Uterus (tissue), 4 donors: ENCODE data around the gene MICALL1. TPM values are rescaled to one million over a fixed set of nuclear protein-coding genes. Genes with fewer than 3 reads are reported as not detected.
A peak's percentile ranks its signal among the peaks of the same experiment; 100 is the strongest.

Experiments used
- DNase-seq, 2 donors: peaks; one replicate each; pipeline ENCODE4 v3.0.0-alpha.2; 2019 to 2020
- H3K27ac ChIP-seq, 2 donors: fragments of 200-600 bp; sonication (generic); 1 replicate in 1 of 2; 2 replicates in 1 of 2; pipeline ENCODE4 v1.5.1; 2016 to 2018
- H3K27me3 ChIP-seq, 2 donors: fragments of 200-600 bp; sonication (generic); one replicate each; pipeline ENCODE4 v1.5.1; 2018 to 2019; ENCODE audit warnings: control low read depth in 1 of 2
- H3K36me3 ChIP-seq, 2 donors: fragments of 200-600 bp; sonication (generic); one replicate each; pipeline ENCODE4 v1.5.1; 2019; ENCODE audit warnings: control low read depth in 1 of 2
- H3K4me1 ChIP-seq, 2 donors: fragments of 200-600 bp; sonication (generic); one replicate each; pipeline ENCODE4 v1.5.1; 2018 to 2019; ENCODE audit warnings: control low read depth in 1 of 2
- H3K4me3 ChIP-seq, 2 donors: fragments of 200-600 bp; sonication (generic); 1 replicate in 1 of 2; 2 replicates in 1 of 2; pipeline ENCODE4 v1.5.1; 2018 to 2019; ENCODE audit warnings: mild to moderate bottlenecking in 1 of 2
- H3K9me3 ChIP-seq, 2 donors: fragments of 200-600 bp; sonication (generic); one replicate each; pipeline ENCODE4 v1.5.1; 2019; ENCODE audit warnings: control low read depth in 1 of 2
- POLR2A ChIP-seq, 2 donors: fragments of 450-650 bp; IDR thresholded peaks; one replicate each; pipeline ENCODE4 v1.6.1; 2016; ENCODE audit warnings: antibody characterized with exemption in 2 of 2, mild to moderate bottlenecking in 1 of 2, moderate library complexity in 1 of 2
- intact Hi-C: fragments of 100-400 bp; cut with DNase I; formaldehyde crosslinking; loops from one replicate; pipeline ENCODE4 v1.15.1; 2023; ENCODE audit warnings: low total_unique reads
- total RNA-seq, 4 donors: library from RNA; depleted of rRNA in 3 of 4; stranded (reverse); fragments of >200 nt in 3 of 4; gene quantifications; one replicate each; pipeline versions ENCODE4 v1.1.0 to v1.2.4, GENCODE V29; 2014 to 2023
- TF ChIP-seq, protein P1 (sequence below), 4 experiments: fragments of 200-600 bp in 2 of 4; fragments of 450-650 bp in 2 of 4; sonication (generic) in 2 of 4; IDR thresholded peaks; one replicate each; pipeline ENCODE4 v1.5.1; 2016 to 2019; ENCODE audit warnings: antibody characterized with exemption in 4 of 4, mild to moderate bottlenecking in 2 of 4, moderate library complexity in 1 of 4
- donor health status: DM: yes; HTN: yes; CAD: no.

The MICALL1 gene
- total RNA-seq, 4 donors from 2014 or later = 7.4 to 96.6 (median 46.6) TPM

- no peaks in the 10 kb centered on the region for H3K9me3 ChIP-seq
These were observed 14.0 kb downstream of the MICALL1 start for GRCh38 chr22:37920126-37920525.

DNA sequence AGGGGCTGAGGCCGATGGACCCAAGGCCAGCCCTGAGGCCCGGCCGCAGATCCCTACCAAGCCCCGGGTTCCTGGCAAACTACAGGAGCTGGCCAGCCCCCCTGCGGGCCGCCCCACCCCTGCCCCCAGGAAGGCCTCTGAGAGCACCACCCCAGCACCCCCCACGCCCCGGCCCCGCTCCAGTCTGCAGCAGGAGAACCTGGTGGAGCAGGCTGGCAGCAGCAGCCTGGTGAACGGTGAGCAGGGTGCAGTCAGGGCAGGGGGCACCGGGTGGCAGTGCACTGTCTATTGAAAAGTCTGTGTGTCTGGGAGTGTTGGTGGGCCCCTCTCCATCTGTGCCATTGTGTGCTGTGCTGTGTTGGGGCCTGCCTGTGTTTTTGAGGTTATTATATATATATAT is 16.1 kb downstream of the MICALL1 start:
- no peaks in the 10 kb centered on the region for H3K9me3 ChIP-seq
- no peak overlapping the region for H3K4me3 ChIP-seq
- H3K4me1 ChIP-seq = no peaks in the 10 kb centered on the region
- no peak overlapping the region for H3K27ac ChIP-seq
- TF ChIP-seq POLR2A (IDR thresholded peaks at IDR 0.05) = no peak
- TF ChIP-seq, protein P1, sequence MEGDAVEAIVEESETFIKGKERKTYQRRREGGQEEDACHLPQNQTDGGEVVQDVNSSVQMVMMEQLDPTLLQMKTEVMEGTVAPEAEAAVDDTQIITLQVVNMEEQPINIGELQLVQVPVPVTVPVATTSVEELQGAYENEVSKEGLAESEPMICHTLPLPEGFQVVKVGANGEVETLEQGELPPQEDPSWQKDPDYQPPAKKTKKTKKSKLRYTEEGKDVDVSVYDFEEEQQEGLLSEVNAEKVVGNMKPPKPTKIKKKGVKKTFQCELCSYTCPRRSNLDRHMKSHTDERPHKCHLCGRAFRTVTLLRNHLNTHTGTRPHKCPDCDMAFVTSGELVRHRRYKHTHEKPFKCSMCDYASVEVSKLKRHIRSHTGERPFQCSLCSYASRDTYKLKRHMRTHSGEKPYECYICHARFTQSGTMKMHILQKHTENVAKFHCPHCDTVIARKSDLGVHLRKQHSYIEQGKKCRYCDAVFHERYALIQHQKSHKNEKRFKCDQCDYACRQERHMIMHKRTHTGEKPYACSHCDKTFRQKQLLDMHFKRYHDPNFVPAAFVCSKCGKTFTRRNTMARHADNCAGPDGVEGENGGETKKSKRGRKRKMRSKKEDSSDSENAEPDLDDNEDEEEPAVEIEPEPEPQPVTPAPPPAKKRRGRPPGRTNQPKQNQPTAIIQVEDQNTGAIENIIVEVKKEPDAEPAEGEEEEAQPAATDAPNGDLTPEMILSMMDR (IDR thresholded peaks at IDR 0.05) = no peak
- intact Hi-C loops = no loop called here
- H3K36me3 ChIP-seq = no peaks in the 10 kb centered on the region
- DNase-seq = no peak
- H3K27me3 ChIP-seq = no peaks in the 10 kb centered on the region

More at GRCh38 chr22:37920126-37920525, 14.0 kb downstream of the MICALL1 start:
- H3K27me3 ChIP-seq = no peaks in the 10 kb centered on the region
- no peak overlapping the region for H3K4me3 ChIP-seq
- intact Hi-C loops = no loop called here
- no peak for DNase-seq
- no peaks in the 10 kb centered on the region for H3K4me1 ChIP-seq
- H3K36me3 ChIP-seq = no peaks in the 10 kb centered on the region
- no peak overlapping the region for H3K27ac ChIP-seq
- TF ChIP-seq, protein P1 (IDR thresholded peaks at IDR 0.05) = no peak
- TF ChIP-seq POLR2A (IDR thresholded peaks at IDR 0.05) = no peak

DNA sequence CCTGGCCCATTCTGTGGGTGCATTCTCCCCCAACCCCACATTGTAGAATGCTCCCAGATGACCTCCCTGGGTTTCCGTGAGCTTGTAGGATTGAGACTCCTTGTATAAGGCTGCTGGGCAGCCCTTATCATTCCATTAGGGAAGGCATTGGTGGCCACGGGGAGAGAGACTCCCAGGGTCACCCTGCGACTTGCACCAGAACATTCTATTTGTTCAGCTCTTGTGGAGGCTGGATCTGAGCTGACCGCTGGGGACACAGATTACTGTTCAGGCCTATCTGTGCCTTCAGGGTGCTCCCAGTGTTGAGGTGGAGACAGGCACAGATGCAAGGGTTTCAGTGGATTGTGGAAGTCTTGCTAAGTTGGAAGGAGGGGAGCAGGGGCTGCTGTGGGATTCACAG is 17.8 kb downstream of the MICALL1 start:
- intact Hi-C loops = no loop called here
- no peak overlapping the region for H3K27ac ChIP-seq
- H3K4me1 ChIP-seq = no peaks in the 10 kb centered on the region

GRCh38 chr22:37924386-37925065 is 18.4 kb downstream of the MICALL1 start:
- H3K9me3 ChIP-seq = no peaks in the 10 kb centered on the region
- no peaks in the 10 kb centered on the region for H3K36me3 ChIP-seq
- H3K27me3 ChIP-seq = no peaks in the 10 kb centered on the region
- H3K4me1 ChIP-seq = no peaks in the 10 kb centered on the region
- intact Hi-C loops = no loop called here
- DNase-seq = no peak
- H3K27ac ChIP-seq = no peak overlapping the region
- no peak for TF ChIP-seq POLR2A (IDR thresholded peaks at IDR 0.05)
- TF ChIP-seq, protein P1 (IDR thresholded peaks at IDR 0.05) = no peak
- H3K4me3 ChIP-seq = no peak overlapping the region

More for the DNA sequence above, 17.8 kb downstream of the MICALL1 start:
- H3K9me3 ChIP-seq = no peaks in the 10 kb centered on the region
- H3K36me3 ChIP-seq = no peaks in the 10 kb centered on the region
- no peak for DNase-seq
- TF ChIP-seq, protein P1 (IDR thresholded peaks at IDR 0.05) = no peak
- TF ChIP-seq POLR2A (IDR thresholded peaks at IDR 0.05) = no peak
- H3K27me3 ChIP-seq = no peaks in the 10 kb centered on the region
- H3K4me3 ChIP-seq = no peak overlapping the region

- no peaks in the 10 kb centered on the region for H3K9me3 ChIP-seq
- TF ChIP-seq, protein P1 (IDR thresholded peaks at IDR 0.05) = no peak
- no peak for TF ChIP-seq POLR2A (IDR thresholded peaks at IDR 0.05)
- peak overlapping the region in 1 of 2 donors; percentile 15 for H3K27ac ChIP-seq
- H3K27me3 ChIP-seq = no peaks in the 10 kb centered on the region
- intact Hi-C loops = no loop called here
- DNase-seq = no peak
- no peaks in the 10 kb centered on the region for H3K4me1 ChIP-seq
- no peaks in the 10 kb centered on the region for H3K36me3 ChIP-seq
- H3K4me3 ChIP-seq = no peak overlapping the region
These were observed 19.2 kb downstream of the MICALL1 start for GRCh38 chr22:37925330-37925729.
